SK-N-MC (cell line): ENCODE measurements around the gene SCYL1.

Experiments
- EZH2 ChIP-seq: fragments of 200-600 bp; sonication (generic); IDR thresholded peaks from one replicate; pipeline ENCODE4 v1.6.1; 2017; ENCODE audit warnings: antibody characterized with exemption
- POLR2AphosphoS5 ChIP-seq: IDR thresholded peaks from 2 replicates; pipeline ENCODE4 v1.6.1; 2012; ENCODE audit warnings: mild to moderate bottlenecking, low read depth, low read length, borderline replicate concordance

GRCh38 chr11:65576232-65576866 is 51.5 kb downstream of the SCYL1 start:
- no peak for TF ChIP-seq POLR2AphosphoS5
- no peak for TF ChIP-seq EZH2
